HG02610 (cell line): ENCODE measurements around the gene ENPP6.

Source experiments
- ATAC-seq: cut with Tn5 transposase; IDR thresholded peaks from one replicate; pipeline ENCODE4 v1.9.1; 2021; ENCODE audit warnings: mild to moderate bottlenecking, moderate library complexity; ENCODE audit not compliant: unreplicated experiment

The ENPP6 gene

GRCh38 chr4:184110452-184111224 is 107.0 kb downstream of the ENPP6 start:
- ATAC-seq, result no peak

- ATAC-seq, result no peak
Observed at GRCh38 chr4:184108006-184108501, 109.6 kb downstream of the ENPP6 start.

GRCh38 chr4:184104419-184105101 is 113.1 kb downstream of the ENPP6 start:
- no peak for ATAC-seq

GRCh38 chr4:184103527-184104264 is 114.0 kb downstream of the ENPP6 start:
- ATAC-seq, result no peak

- ATAC-seq, result no peak
Observed at GRCh38 chr4:184102927-184103326, 114.7 kb downstream of the ENPP6 start.

- ATAC-seq, result no peak
Observed at GRCh38 chr4:184102488-184102887, 115.2 kb downstream of the ENPP6 start.

GRCh38 chr4:184101711-184102110 is 116.0 kb downstream of the ENPP6 start:
- no peak for ATAC-seq

- no peak for ATAC-seq
Observed at GRCh38 chr4:184100297-184100885, 117.3 kb downstream of the ENPP6 start.

- ATAC-seq, result no peak
Observed at GRCh38 chr4:184099535-184099966, 118.1 kb downstream of the ENPP6 start.

GRCh38 chr4:184099000-184099399 is 118.7 kb downstream of the ENPP6 start:
- ATAC-seq, result no peak

- ATAC-seq, result no peak
Observed at GRCh38 chr4:184097815-184098214, 119.9 kb downstream of the ENPP6 start.

- ATAC-seq, result peak; percentile 76
Observed at GRCh38 chr4:184097241-184097605, 120.5 kb downstream of the ENPP6 start.

GRCh38 chr4:184096561-184097240 is 121.0 kb downstream of the ENPP6 start:
- ATAC-seq, result no peak

GRCh38 chr4:184094532-184095159 is 123.0 kb downstream of the ENPP6 start:
- ATAC-seq, result no peak

GRCh38 chr4:184091986-184092385 is 125.7 kb downstream of the ENPP6 start:
- ATAC-seq, result no peak

- ATAC-seq, result no peak
Observed at GRCh38 chr4:184090571-184090970, 127.1 kb downstream of the ENPP6 start.

- no peak for ATAC-seq
Observed at GRCh38 chr4:184080674-184081073, 137.0 kb downstream of the ENPP6 start.

- no peak for ATAC-seq
Observed at GRCh38 chr4:184074677-184075388, 142.8 kb downstream of the ENPP6 start.

- ATAC-seq, result no peak
Observed at GRCh38 chr4:184067931-184068554, 149.6 kb downstream of the ENPP6 start.
